ENCODE results near the gene NUP58.

Gene NUP58

DNA sequence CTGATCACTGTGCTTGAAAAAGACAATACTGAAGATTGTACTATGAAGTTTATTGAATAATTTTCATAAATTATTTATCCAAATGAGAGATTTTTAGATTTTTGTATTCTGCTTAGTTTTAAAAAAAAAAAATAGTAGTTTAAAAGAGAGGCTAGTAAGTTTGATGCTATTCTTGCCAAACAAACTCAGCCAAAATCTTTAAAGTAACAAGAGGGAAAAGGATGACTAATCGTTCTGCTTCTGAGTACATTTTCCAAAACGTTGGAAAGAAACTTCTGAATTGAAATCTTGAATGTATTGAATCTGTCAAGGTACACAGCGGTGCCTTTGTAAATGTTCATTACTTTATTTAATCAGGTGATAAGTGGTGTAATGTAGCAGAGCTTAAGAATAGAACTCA lies 34.4 kb downstream of the NUP58 start:
- Histone ChIP-seq H3K36me3 (peaks cover 95% of the 10 kb centered on the region), H3K4me3 (ENCODE audit: low read depth, low read length) (no peak overlapping the region)
- TF ChIP-seq CTCF (IDR thresholded peaks at IDR 0.05; ENCODE audit: low read depth, low read length) = no peak

GRCh38 chr13:25345576-25345975 lies 44.2 kb downstream of the NUP58 start:
- no peak for DNase-seq
- H3K27ac ChIP-seq = no peak overlapping the region
- peaks cover 5% of the 10 kb centered on the region for H3K36me3 ChIP-seq
- H3K4me3 ChIP-seq (ENCODE audit: low read depth, low read length) = no peak overlapping the region
- no peaks in the 10 kb centered on the region for H3K9me3 ChIP-seq (ENCODE audit: severe bottlenecking)
- H3K27me3 ChIP-seq (ENCODE audit: insufficient read depth, low read depth, severe bottlenecking) = no peaks in the 10 kb centered on the region
- no peak for TF ChIP-seq CTCF (IDR thresholded peaks at IDR 0.05; ENCODE audit: low read depth, low read length)

More for the DNA sequence above, 34.4 kb downstream of the NUP58 start:
- H3K27ac ChIP-seq = no peak overlapping the region
- DNase-seq = no peak
- no peaks in the 10 kb centered on the region for H3K27me3 ChIP-seq (ENCODE audit: insufficient read depth, low read depth, severe bottlenecking)
- no peaks in the 10 kb centered on the region for H3K9me3 ChIP-seq (ENCODE audit: severe bottlenecking)

- Histone ChIP-seq H3K4me3 (ENCODE audit: low read depth, low read length) (no peak overlapping the region), H3K27me3 (ENCODE audit: insufficient read depth, low read depth, severe bottlenecking) (no peaks in the 10 kb centered on the region), H3K9me3 (ENCODE audit: severe bottlenecking) (no peaks in the 10 kb centered on the region), H3K36me3 (no peaks in the 10 kb centered on the region), H3K27ac (no peak overlapping the region)
- no peak for DNase-seq
- TF ChIP-seq CTCF (IDR thresholded peaks at IDR 0.05; ENCODE audit: low read depth, low read length) = no peak
Measured at GRCh38 chr13:25347151-25347550, 45.7 kb downstream of the NUP58 start.

GRCh38 chr13:25351404-25351803 lies 50.0 kb downstream of the NUP58 start:
- Histone ChIP-seq H3K27me3 (ENCODE audit: insufficient read depth, low read depth, severe bottlenecking) (no peaks in the 10 kb centered on the region), H3K9me3 (ENCODE audit: severe bottlenecking) (no peaks in the 10 kb centered on the region), H3K36me3 (no peaks in the 10 kb centered on the region), H3K4me3 (ENCODE audit: low read depth, low read length) (no peak overlapping the region), H3K27ac (no peak overlapping the region)
- TF ChIP-seq CTCF (IDR thresholded peaks at IDR 0.05; ENCODE audit: low read depth, low read length) = no peak
- DNase-seq = no peak

DNA sequence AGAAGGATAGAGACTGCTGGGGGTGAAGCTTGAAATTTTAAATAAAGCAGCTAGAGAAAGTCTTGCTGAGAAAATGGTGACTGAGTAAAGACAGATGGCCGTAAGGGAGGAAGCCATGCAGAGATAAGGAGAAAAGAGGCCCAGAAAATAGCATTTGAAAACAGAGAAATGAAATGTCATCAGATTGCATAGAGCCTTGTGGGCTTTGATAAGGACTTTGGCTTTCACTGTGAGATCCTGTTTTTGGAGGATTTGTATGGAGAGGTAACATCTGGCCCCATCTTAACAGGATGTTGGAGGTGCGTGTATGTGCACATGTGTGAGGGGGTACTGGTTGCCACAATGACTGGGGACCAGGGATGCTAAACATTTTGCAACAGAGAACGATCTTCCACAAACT lies 50.8 kb downstream of the NUP58 start:
- H3K9me3 ChIP-seq (ENCODE audit: severe bottlenecking) = no peaks in the 10 kb centered on the region
- H3K27me3 ChIP-seq (ENCODE audit: insufficient read depth, low read depth, severe bottlenecking) = no peaks in the 10 kb centered on the region
- no peak for TF ChIP-seq CTCF (IDR thresholded peaks at IDR 0.05; ENCODE audit: low read depth, low read length)
- no peak for DNase-seq
- no peaks in the 10 kb centered on the region for H3K36me3 ChIP-seq
- no peak overlapping the region for H3K4me3 ChIP-seq (ENCODE audit: low read depth, low read length)
- H3K27ac ChIP-seq = no peak overlapping the region

GRCh38 chr13:25352806-25353205 lies 51.4 kb downstream of the NUP58 start:
- TF ChIP-seq CTCF (IDR thresholded peaks at IDR 0.05; ENCODE audit: low read depth, low read length) = no peak
- Histone ChIP-seq H3K4me3 (ENCODE audit: low read depth, low read length) (no peak overlapping the region), H3K27me3 (ENCODE audit: insufficient read depth, low read depth, severe bottlenecking) (no peaks in the 10 kb centered on the region)

More at GRCh38 chr13:25352806-25353205, 51.4 kb downstream of the NUP58 start:
- H3K36me3 ChIP-seq = no peaks in the 10 kb centered on the region
- DNase-seq = no peak
- H3K9me3 ChIP-seq (ENCODE audit: severe bottlenecking) = no peaks in the 10 kb centered on the region
- no peak overlapping the region for H3K27ac ChIP-seq
